ENCODE data around the gene TMEM233. TPM values are rescaled to one million over a fixed set of nuclear protein-coding genes. Genes with fewer than 3 reads are reported as not detected.

The TMEM233 gene
- total RNA-seq, 1 experiment from 2014 or later = not detected

- H3K27ac Mint-ChIP-seq (ENCODE audit: low read depth, unreplicated experiment) = no peak overlapping the region
- no peaks in the 10 kb centered on the region for H3K36me3 Mint-ChIP-seq (ENCODE audit: insufficient read depth, unreplicated experiment)
- ChIA-PET CTCF (no interaction called here), POLR2A (interaction anchor here (0.7 kb wide), 1 partner anchor 1221 kb away, joined by 3 read pairs; no protein-coding TSS in a partner anchor)
- H3K27me3 Mint-ChIP-seq (ENCODE audit: insufficient read depth, unreplicated experiment) = peaks cover 12% of the 10 kb centered on the region
- no peak overlapping the region for H3K4me3 Mint-ChIP-seq (ENCODE audit: unreplicated experiment)
- BruUV-seq (replicated peaks) = no TSS peak
- H3K4me1 Mint-ChIP-seq (ENCODE audit: insufficient read depth, unreplicated experiment) = peaks cover 6% of the 10 kb centered on the region
- DNase-seq (ENCODE audit: unreplicated experiment) = no peak
- intact Hi-C loops (cut with micrococcal nuclease) = no loop called here
- H3K9me3 Mint-ChIP-seq (ENCODE audit: unreplicated experiment) = no peaks in the 10 kb centered on the region
- TF ChIP-seq, protein P1, sequence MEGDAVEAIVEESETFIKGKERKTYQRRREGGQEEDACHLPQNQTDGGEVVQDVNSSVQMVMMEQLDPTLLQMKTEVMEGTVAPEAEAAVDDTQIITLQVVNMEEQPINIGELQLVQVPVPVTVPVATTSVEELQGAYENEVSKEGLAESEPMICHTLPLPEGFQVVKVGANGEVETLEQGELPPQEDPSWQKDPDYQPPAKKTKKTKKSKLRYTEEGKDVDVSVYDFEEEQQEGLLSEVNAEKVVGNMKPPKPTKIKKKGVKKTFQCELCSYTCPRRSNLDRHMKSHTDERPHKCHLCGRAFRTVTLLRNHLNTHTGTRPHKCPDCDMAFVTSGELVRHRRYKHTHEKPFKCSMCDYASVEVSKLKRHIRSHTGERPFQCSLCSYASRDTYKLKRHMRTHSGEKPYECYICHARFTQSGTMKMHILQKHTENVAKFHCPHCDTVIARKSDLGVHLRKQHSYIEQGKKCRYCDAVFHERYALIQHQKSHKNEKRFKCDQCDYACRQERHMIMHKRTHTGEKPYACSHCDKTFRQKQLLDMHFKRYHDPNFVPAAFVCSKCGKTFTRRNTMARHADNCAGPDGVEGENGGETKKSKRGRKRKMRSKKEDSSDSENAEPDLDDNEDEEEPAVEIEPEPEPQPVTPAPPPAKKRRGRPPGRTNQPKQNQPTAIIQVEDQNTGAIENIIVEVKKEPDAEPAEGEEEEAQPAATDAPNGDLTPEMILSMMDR (IDR thresholded peaks at IDR 0.05; ENCODE audit: unreplicated experiment) = no peak
These were observed 28.3 kb downstream of the TMEM233 start for GRCh38 chr12:119621878-119622277.

- BruUV-seq (replicated peaks) = no TSS peak
- H3K27me3 Mint-ChIP-seq (ENCODE audit: insufficient read depth, unreplicated experiment) = peaks cover 12% of the 10 kb centered on the region
- H3K36me3 Mint-ChIP-seq (ENCODE audit: insufficient read depth, unreplicated experiment) = no peaks in the 10 kb centered on the region
- H3K27ac Mint-ChIP-seq (ENCODE audit: low read depth, unreplicated experiment) = no peak overlapping the region
- no peaks in the 10 kb centered on the region for H3K9me3 Mint-ChIP-seq (ENCODE audit: unreplicated experiment)
- peaks cover 6% of the 10 kb centered on the region for H3K4me1 Mint-ChIP-seq (ENCODE audit: insufficient read depth, unreplicated experiment)
- ChIA-PET CTCF (interaction anchor here (0.6 to 0.7 kb wide), 2 partner anchors 437 to 1230 kb away, joined by 3 read pairs; no protein-coding TSS in a partner anchor), POLR2A (no interaction called here)
- intact Hi-C loops (cut with micrococcal nuclease) = no loop called here
- TF ChIP-seq, protein P1 (IDR thresholded peaks at IDR 0.05; ENCODE audit: unreplicated experiment) = no peak
- H3K4me3 Mint-ChIP-seq (ENCODE audit: unreplicated experiment) = no peak overlapping the region
- DNase-seq (ENCODE audit: unreplicated experiment) = peak; percentile 27
These were observed 31.4 kb downstream of the TMEM233 start for GRCh38 chr12:119624966-119625365.

DNA sequence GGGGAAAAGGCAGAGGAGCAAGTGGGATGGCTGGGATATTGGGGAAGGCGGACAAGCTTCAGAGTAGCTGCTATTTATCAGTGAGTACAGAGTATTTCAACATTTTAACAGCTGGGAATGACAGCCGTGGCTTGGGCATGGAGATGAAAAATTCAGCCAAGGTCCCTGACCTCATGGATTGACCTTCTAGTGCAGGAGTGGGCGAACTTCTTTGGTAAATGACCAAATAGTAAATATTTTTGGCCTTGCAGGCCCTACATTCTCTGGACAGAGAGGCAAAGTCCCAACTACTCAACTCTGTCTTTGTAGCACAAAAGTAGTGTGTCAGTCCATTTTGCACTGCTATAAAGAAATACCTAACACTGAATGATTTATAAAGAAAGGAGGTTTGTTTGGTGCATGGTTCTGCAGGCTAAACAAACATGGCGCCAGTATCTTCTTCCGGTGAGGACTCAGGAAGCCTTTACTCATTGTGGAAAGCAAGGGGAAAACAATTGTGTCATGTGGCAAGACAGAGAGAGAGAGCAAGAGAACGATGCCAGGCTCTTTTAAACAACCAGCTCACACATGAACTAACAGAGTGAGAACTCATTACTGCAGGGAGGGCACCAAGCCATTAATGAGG is 33.6 kb downstream of the TMEM233 start:
- ChIA-PET POLR2A (no interaction called here), CTCF (interaction anchor here (0.7 kb wide), 1 partner anchor 20 kb away, joined by 3 read pairs; no protein-coding TSS in a partner anchor)
- Mint-ChIP-seq H3K36me3 (ENCODE audit: insufficient read depth, unreplicated experiment) (no peaks in the 10 kb centered on the region), H3K4me3 (ENCODE audit: unreplicated experiment) (no peak overlapping the region), H3K9me3 (ENCODE audit: unreplicated experiment) (no peaks in the 10 kb centered on the region), H3K27me3 (ENCODE audit: insufficient read depth, unreplicated experiment) (peaks cover 9% of the 10 kb centered on the region), H3K4me1 (ENCODE audit: insufficient read depth, unreplicated experiment) (peaks cover 6% of the 10 kb centered on the region), H3K27ac (ENCODE audit: low read depth, unreplicated experiment) (no peak overlapping the region)
- no peak for DNase-seq (ENCODE audit: unreplicated experiment)
- BruUV-seq (replicated peaks) = no TSS peak
- intact Hi-C loops (cut with micrococcal nuclease) = no loop called here
- TF ChIP-seq, protein P1 (IDR thresholded peaks at IDR 0.05; ENCODE audit: unreplicated experiment) = no peak

DNA sequence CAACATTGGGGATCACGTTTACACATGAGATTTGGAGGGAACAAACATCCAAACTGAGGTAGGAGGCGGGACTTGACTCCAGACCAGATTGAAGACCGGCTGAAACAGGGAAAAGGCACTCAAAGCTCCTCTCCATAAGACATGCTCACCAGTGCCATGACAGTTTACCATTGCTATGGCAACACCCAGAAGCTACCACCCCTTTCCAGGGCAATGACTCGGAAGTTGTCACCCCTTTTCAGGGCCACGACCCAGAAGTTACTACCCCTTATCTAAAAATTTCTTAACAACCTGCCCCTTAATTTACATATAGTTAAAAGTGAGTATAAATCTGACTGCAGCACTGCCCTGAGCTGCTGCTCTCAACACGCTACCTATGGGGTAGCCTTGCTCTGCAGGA is 34.1 kb downstream of the TMEM233 start:
- no peak overlapping the region for H3K4me3 Mint-ChIP-seq (ENCODE audit: unreplicated experiment)
- intact Hi-C loops (cut with micrococcal nuclease) = no loop called here
- ChIA-PET POLR2A (no interaction called here), CTCF (interaction anchor here (1.2 kb wide), 1 partner anchor 182 kb away, joined by 5 read pairs; no protein-coding TSS in a partner anchor)
- peaks cover 3% of the 10 kb centered on the region for H3K27me3 Mint-ChIP-seq (ENCODE audit: insufficient read depth, unreplicated experiment)
- no peaks in the 10 kb centered on the region for H3K9me3 Mint-ChIP-seq (ENCODE audit: unreplicated experiment)
- no peak overlapping the region for H3K27ac Mint-ChIP-seq (ENCODE audit: low read depth, unreplicated experiment)
- no peak for DNase-seq (ENCODE audit: unreplicated experiment)
- no TSS peak for BruUV-seq (replicated peaks)
- H3K36me3 Mint-ChIP-seq (ENCODE audit: insufficient read depth, unreplicated experiment) = no peaks in the 10 kb centered on the region
- peaks cover 6% of the 10 kb centered on the region for H3K4me1 Mint-ChIP-seq (ENCODE audit: insufficient read depth, unreplicated experiment)
- TF ChIP-seq, protein P1 (IDR thresholded peaks at IDR 0.05; ENCODE audit: unreplicated experiment) = no peak

Measured in MCF 10A (cell line).